Heart right ventricle (tissue), 16 donors: ENCODE measurements around the gene GLS. TPM values are rescaled to one million over a fixed set of nuclear protein-coding genes. Genes with fewer than 3 reads are reported as not detected.
"Not testable (repeated sequence)": the region's sequence is repeated elsewhere in the genome, so short reads cannot be mapped to it uniquely, and the experiment has no call there.

Experiments used
- ATAC-seq, 8 donors: fragments of 200-7000 bp; cut with Tn5 transposase; one replicate each; pipeline ENCODE4 v1.9.1; 2020; ENCODE audit warnings: mild to moderate bottlenecking in 8 of 8, moderate library complexity in 8 of 8, moderate number of reproducible peaks in 1 of 8
- DNase-seq, 2 donors: peaks; one replicate each; pipeline ENCODE4 v3.0.0-alpha.2; 2020
- H3K27ac ChIP-seq, 10 donors: fragments of 200-600 bp; sonication (generic) in 2 of 10; one replicate each; pipeline versions ENCODE4 v1.5.0 to v1.8.0; 2020 to 2022; ENCODE audit warnings: mild to moderate bottlenecking in 3 of 10
- H3K27me3 ChIP-seq, 7 donors: fragments of 200-600 bp; one replicate each; pipeline ENCODE4 v1.8.0; 2021 to 2022; ENCODE audit warnings: mild to moderate bottlenecking in 2 of 7
- H3K36me3 ChIP-seq, 9 donors: fragments of 200-600 bp; sonication (generic) in 1 of 9; one replicate each; pipeline versions ENCODE4 v1.5.0 to v1.8.0; 2020 to 2022; ENCODE audit warnings: mild to moderate bottlenecking in 2 of 9
- H3K4me1 ChIP-seq, 9 donors: fragments of 200-600 bp; sonication (generic) in 1 of 9; one replicate each; pipeline versions ENCODE4 v1.5.0 to v1.8.0; 2020 to 2022; ENCODE audit warnings: mild to moderate bottlenecking in 4 of 9
- H3K4me3 ChIP-seq, 10 donors: fragments of 200-600 bp; sonication (generic) in 2 of 10; one replicate each; pipeline versions ENCODE4 v1.5.0 to v1.8.0; 2020 to 2022; ENCODE audit warnings: mild to moderate bottlenecking in 7 of 10, moderate library complexity in 2 of 10
- H3K9me3 ChIP-seq, 11 donors: fragments of 200-600 bp in 10 of 11; sonication (generic) in 2 of 11; one replicate each; pipeline versions ENCODE4 v1.5.0 to v1.8.0; 2013 to 2022; ENCODE audit warnings: mild to moderate bottlenecking in 2 of 11, control low read depth in 1 of 11, moderate library complexity in 1 of 11
- WGBS, 2 donors: extraction: QIAGEN DNeasy Blood & Tissue Kit; methylation state at CpG; one replicate each; pipeline ENCODE4 v1.1.7; 2013; ENCODE audit warnings: inconsistent platforms in 1 of 2; 5-methylcytosine and 5-hydroxymethylcytosine counted together
- intact Hi-C, 10 donors: fragments of 100-400 bp; cut with DNase I; formaldehyde crosslinking; loops; one replicate each; pipeline versions ENCODE4 v1.11.1 to v1.14.2; 2022
- polyA plus RNA-seq, 2 donors: library from polyadenylated mRNA; stranded (reverse); fragments of 200-250 nt; gene quantifications; one replicate each; pipeline ENCODE4 v1.2.3, GENCODE V29; 2013
- total RNA-seq, 10 donors: library from RNA; stranded (reverse); fragmentation: NEBNext Ultra II Directional in 3 of 10; extraction: Animal tissue kit (Norgen Biotek cat#: 25700) in 3 of 10; gene quantifications; one replicate each; pipeline versions ENCODE4 v1.2.1 to v1.2.4, GENCODE V29; 2021 to 2023
- TF ChIP-seq, protein P1 (sequence below), 9 donors: fragments of 200-600 bp; sonication (generic) in 2 of 9; IDR thresholded peaks; one replicate each; pipeline versions ENCODE4 v1.5.0 to v1.8.0; 2021 to 2022; ENCODE audit warnings: antibody characterized with exemption in 9 of 9, mild to moderate bottlenecking in 5 of 9, moderate library complexity in 1 of 9
- donor health status: Arrhythmogenic right ventricular cardiomyopathy.
- donor health status: ischemic (EF 13 %, LVEDD 7.1; RV severe dilation, severe dysfunction).
- donor health status: healthy with polysubstance abuse.
- donor health status: DM: no; HTN: yes; CAD: no.
- donor health status: DM: no; HTN: no; CAD: no.
- donor health status: ischemic (EF 25% LVEDD 6.9; RV normal size, moderate dysfunction).
- donor health status: ischemic (EF 25% LVEDD 5.7; RV mildly dilated, moderate dysfunction).
- donor health status: healthy.
- donor health status: DM: yes; HTN: yes; CAD: no.
- donor health status: Ischemic cardiomyopathy.
- donor health status: ischemic (EF 35%, LVEDD 5.7; RV mildly dilated, moderate dysfunction).
- donor health status: nonischemic (EF 11% LVEDD 7.7; RV severe dilation, severe dysfunction).
- donor health status: DM: yes; HTN: yes; CAD: no.
- donor health status: PGD.
- donor health status: ischemic (EF 29% LVEDD 5.4; RV normal size, mild dysfunction).
- donor health status: nonischemic (EF 23%, LVEDD 6.1; RV moderate dilation, normal function).

The GLS gene
- total and polyA plus RNA-seq, 12 donors = 17.1 to 73.5 (median 54.3) TPM

DNA sequence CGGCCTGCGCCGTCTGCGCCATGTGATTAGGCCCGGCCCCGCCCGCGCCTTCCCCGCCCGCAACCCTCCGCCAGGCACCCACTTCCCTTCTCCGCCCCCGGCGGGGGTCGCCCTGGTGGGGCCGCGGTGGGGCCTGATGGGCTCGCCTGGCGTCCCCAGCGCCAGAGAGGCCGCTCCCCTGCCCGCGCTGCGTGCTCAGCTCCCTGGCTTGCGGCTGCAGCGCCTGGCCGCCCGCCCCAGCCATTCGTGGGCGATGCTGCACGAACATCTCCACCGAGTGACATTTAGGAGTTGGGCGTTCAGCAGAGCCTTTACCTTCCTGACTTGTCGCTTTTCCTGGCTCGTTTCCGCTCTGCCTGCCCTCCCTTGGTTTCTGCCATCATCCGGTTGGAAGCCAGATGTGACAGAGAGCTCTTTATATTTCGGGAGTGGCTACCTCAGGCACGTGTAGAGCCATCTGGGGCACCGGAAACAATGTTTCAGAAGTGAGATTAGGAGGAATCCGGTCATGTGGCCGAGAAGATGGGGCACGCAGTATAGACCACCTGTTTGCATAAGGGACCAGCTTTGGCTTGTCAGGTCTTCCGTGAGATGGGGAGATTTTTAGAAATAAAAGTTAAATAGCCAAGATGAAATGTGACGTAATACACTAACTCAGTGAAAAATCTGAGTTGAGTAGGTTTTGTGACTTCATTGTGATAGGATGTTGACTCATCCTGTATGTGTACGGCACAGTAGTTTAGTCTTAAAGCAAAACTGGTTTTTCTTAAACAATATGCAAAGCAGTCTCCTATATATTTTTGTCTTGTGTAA, 1.2 kb downstream of the GLS start:
- Histone ChIP-seq H3K9me3 (no peaks in the 10 kb centered on the region), H3K4me3 (peak overlapping the region; percentile 65 to 95 (median 89)), H3K4me1 (peaks cover 0 to 67% (median 49%) of the 10 kb centered on the region in 9 donors), H3K27me3 (no peaks in the 10 kb centered on the region), H3K36me3 (no peaks in the 10 kb centered on the region), H3K27ac (peak overlapping the region; percentile 83 to 98 (median 96))
- WGBS, 2 donors = 0 to 1% methylated on average over 41 to 46 of the region's 46 CpGs
- intact Hi-C loops = loop anchor here in 3 of 10 donors (5.0 to 10.0 kb wide), 2 partner anchors 93 to 130 kb away; partner anchors contain the start of gene STAT1 (in 2 of the 3)
- TF ChIP-seq, protein P1, sequence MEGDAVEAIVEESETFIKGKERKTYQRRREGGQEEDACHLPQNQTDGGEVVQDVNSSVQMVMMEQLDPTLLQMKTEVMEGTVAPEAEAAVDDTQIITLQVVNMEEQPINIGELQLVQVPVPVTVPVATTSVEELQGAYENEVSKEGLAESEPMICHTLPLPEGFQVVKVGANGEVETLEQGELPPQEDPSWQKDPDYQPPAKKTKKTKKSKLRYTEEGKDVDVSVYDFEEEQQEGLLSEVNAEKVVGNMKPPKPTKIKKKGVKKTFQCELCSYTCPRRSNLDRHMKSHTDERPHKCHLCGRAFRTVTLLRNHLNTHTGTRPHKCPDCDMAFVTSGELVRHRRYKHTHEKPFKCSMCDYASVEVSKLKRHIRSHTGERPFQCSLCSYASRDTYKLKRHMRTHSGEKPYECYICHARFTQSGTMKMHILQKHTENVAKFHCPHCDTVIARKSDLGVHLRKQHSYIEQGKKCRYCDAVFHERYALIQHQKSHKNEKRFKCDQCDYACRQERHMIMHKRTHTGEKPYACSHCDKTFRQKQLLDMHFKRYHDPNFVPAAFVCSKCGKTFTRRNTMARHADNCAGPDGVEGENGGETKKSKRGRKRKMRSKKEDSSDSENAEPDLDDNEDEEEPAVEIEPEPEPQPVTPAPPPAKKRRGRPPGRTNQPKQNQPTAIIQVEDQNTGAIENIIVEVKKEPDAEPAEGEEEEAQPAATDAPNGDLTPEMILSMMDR (IDR thresholded peaks at IDR 0.05) = no peak
- peak; percentile 66 to 70 for DNase-seq
- ATAC-seq = peak; percentile 2 to 65 (median 24)

DNA sequence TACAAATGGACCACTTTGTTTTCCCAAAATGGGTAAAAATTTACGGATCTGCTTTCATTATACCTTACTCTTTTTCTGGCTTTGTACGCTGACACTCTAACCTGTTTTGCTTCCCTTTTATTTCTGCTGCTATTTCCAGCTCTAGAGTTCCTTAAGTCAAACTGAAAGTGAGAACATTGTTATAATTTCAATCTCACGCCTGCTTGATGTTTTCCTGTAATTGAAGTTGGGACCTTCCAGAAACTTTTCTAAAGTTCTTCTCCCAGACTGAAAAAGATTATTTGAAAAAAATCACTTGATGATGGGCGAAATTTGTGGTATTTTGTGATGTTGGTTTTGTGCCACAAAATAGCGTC, 1.8 kb downstream of the GLS start:
- no peaks in the 10 kb centered on the region for H3K27me3 ChIP-seq
- H3K27ac ChIP-seq = peak overlapping the region; percentile 83 to 98 (median 96)
- ATAC-seq = no peak
- peak overlapping the region; percentile 65 to 95 (median 89) for H3K4me3 ChIP-seq
- 6 to 16% methylated on average over 5 of the region's 5 CpGs for WGBS, 2 donors
- peaks cover 3 to 68% (median 54%) of the 10 kb centered on the region in 9 donors for H3K4me1 ChIP-seq
- intact Hi-C loops = loop anchor here in 3 of 10 donors (5.0 to 10.0 kb wide), 2 partner anchors 92 to 130 kb away; partner anchors contain the start of gene STAT1 (in 2 of the 3)
- DNase-seq = no peak
- TF ChIP-seq, protein P1 (IDR thresholded peaks at IDR 0.05) = no peak
- H3K9me3 ChIP-seq = no peaks in the 10 kb centered on the region
- H3K36me3 ChIP-seq = no peaks in the 10 kb centered on the region

DNA sequence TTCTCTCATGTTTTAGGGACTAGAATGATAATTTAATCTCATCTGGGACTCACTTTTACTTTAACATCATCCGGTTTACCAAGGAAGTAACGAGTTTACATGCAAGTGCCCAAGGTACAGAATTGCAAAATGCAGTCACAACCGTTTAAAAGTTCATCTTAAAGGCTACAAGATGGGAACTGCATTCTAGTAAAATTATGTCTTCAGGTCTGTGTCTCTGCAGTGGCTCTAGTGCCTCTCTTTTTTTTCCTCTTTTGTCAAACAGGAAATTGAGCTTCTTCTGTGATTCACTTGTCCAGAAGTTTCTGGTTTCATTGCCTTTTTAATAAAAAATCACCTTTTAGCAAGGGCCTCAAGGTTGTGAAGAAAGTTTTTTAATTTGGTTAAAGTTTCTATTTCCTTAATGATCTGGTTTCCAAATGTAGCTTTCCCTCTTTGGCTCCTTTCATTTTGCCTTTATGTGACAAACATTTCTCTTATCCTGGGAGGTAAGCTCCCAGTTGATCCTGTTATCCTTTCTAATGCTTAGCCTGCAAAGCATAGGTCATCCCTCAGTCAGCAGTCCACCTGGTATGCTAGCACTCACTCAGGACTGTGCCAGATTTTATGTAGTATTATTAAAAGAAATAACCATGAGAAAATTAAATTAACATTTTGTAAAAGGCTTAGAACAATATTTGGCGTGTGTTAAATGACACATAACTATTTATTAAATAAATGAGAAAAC, 2.4 kb downstream of the GLS start:
- ATAC-seq (no peak), DNase-seq (no peak)
- WGBS, 2 donors = 27 to 36% methylated on average over 4 of the region's 4 CpGs

DNA sequence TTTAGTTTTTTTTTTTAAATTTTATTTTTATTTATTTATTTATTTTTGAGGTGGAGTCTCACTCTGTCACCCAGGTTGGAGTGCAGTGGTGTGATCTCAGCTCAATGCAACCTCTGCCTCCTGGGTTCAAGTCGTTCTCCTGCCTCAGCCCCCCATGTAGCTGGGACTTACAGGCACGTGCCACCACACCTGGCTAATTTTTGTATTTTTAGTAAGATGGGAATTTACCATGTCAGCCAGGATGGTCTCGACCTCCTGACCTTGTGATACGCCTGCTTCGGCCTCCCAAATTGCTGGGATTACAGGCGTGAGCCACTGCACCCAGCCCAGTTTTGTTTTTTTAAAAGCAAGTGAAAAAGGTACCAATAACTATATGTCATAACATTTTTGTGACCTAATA, 5.2 kb downstream of the GLS start:
- H3K9me3 ChIP-seq, H3K27ac ChIP-seq, H3K4me3 ChIP-seq, DNase-seq, ATAC-seq, H3K27me3 ChIP-seq: not testable (repeated sequence)
- peaks cover 3 to 84% (median 77%) of the 10 kb centered on the region in 9 donors for H3K4me1 ChIP-seq
- H3K36me3 ChIP-seq = peaks cover 0 to 10% (median 0%) of the 10 kb centered on the region in 9 donors
- intact Hi-C loops = loop anchor here in 1 of 10 donors (10.0 kb wide), 1 partner anchor 89 kb away; no protein-coding TSS in a partner anchor
- 88 to 91% methylated on average over 6 of the region's 6 CpGs for WGBS, 2 donors

More for the DNA sequence above, 2.4 kb downstream of the GLS start:
- no peaks in the 10 kb centered on the region for H3K27me3 ChIP-seq
- H3K9me3 ChIP-seq = no peaks in the 10 kb centered on the region
- intact Hi-C loops = loop anchor here in 3 of 10 donors (5.0 to 10.0 kb wide), 2 partner anchors 92 to 129 kb away; partner anchors contain the start of gene STAT1 (in 2 of the 3)
- peaks cover 3 to 68% (median 61%) of the 10 kb centered on the region in 9 donors for H3K4me1 ChIP-seq
- no peaks in the 10 kb centered on the region for H3K36me3 ChIP-seq
- peak overlapping the region in 9 of 10 donors; percentile 65 to 95 (median 91) for H3K4me3 ChIP-seq
- peak overlapping the region in 9 of 10 donors; percentile 93 to 98 (median 96) for H3K27ac ChIP-seq
- TF ChIP-seq, protein P1 (IDR thresholded peaks at IDR 0.05) = no peak
